GM12872 (cell line): ENCODE data around the gene PRDM11.

Experiments
- CTCF ChIP-seq: IDR thresholded peaks from 3 replicates; pipeline ENCODE4 v1.5.1; 2011; ENCODE audit warnings: low read depth, mild to moderate bottlenecking, low read length, moderate library complexity; ENCODE audit not compliant: insufficient read depth

The PRDM11 gene

DNA sequence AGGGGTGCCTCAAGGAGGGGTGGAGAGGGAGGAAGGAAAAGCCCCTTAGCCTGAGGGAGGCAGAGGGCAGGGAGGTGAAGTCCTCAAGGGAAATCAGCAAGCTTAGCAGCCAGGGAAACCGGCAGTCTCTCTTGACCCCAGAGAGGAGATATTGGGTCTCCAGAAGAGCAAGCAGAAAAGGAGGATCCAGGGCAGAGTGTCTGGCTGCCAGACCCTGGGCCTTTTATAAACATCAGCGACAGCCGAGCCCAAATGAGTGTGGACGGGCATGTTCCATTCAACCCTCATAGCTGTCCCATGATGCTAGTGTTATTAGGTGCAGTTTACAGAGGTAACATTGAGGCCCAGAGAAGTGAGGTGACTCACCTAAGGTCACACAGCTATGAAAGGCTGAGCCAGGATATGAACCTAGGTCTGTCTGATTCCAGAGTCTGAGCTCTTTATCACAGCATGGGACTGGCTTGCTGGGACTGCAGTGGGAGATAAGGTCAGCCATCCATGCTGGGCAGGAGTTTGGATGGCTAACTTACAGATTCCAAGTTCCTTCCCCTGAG, 9.3 kb downstream of the PRDM11 start:
- no peak for TF ChIP-seq CTCF

DNA sequence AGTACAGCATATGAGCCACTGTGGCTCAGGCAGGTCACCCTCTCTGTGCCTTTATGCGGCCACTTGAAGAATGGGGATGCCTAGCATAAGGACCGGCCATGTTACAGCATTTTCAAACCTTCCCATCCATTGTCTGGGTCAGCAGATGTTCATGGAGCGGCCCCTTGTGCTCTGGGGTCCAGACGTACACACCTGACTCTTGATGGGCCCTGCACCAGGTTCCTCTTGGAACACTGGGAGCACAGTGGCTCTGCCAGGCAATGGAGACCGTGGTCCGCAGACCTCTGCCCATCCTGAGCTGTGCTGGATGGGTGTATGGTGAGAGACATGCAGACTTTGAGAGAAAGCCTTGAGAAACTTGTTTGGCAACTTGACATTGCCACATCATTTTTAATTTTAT, 9.8 kb downstream of the PRDM11 start:
- TF ChIP-seq CTCF = no peak

DNA sequence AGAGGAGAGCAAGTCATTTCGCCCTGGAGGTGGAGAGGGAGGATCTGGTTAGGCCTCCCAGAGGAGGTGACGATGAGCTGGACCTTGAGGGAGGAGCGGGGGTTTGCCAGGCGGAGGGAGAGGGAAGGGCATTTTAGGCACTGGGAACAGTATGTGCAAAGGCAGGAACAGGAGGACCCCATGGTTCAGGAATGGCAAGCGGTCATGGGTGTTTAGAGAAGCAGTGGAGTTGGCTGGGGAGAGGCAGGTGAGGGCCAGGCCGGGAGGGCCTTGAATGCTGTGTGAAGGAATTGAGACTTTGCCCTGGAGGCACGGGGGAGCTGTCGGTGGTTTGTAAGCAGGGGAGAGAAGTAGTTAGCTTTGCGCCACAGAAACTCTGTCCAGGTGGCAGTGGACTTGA, 10.3 kb downstream of the PRDM11 start:
- no peak for TF ChIP-seq CTCF

GRCh38 chr11:45157247-45158209, 11.1 kb downstream of the PRDM11 start:
- TF ChIP-seq CTCF = no peak

DNA sequence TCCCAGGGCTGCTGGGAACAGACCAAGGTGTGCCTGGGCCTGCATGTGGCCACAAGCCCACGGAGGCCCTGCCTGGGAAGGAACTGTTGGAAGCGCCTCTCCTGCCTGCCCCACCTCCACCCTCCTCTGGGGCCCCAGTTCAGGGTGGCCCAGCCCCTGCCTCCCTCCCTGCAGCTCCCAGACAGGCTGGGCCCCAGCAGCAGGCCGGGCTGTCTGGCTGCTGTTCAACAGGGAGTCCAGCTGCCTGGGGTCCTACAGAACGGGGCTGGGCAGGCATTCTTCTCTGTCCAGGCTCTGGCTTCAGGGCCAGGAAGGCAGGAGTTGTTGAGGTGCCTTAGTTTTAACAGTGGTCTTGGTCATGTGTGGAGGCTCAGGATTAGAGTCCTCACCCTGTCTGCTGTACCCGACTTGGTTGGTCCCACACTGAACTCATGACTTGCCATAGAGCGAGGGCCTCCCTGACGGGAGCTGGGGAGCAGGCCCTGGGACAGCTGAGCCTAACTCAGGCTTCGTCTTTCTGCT, 11.8 kb downstream of the PRDM11 start:
- TF ChIP-seq CTCF = no peak

- no peak for TF ChIP-seq CTCF
Measured at GRCh38 chr11:45158891-45159605, 12.6 kb downstream of the PRDM11 start.

- TF ChIP-seq CTCF = no peak
Measured at GRCh38 chr11:45159781-45160365, 13.4 kb downstream of the PRDM11 start.
